K562 (cell line): Measurements from ENCODE around the gene CD2. TPM values are rescaled to one million over a fixed set of nuclear protein-coding genes. Genes with fewer than 3 reads are reported as not detected.

Experiments used
- BRD4 ChIP-seq: fragments of 200-600 bp; sonication (generic); IDR thresholded peaks from 2 replicates; pipeline ENCODE4 v1.6.1; 2017; ENCODE audit warnings: inconsistent platforms
- CBX1 ChIP-seq: sonication (generic); IDR thresholded peaks from 2 replicates; pipeline ENCODE4 v1.6.1; 2016; ENCODE audit warnings: antibody characterized with exemption, low read depth, mild to moderate bottlenecking
- CHAMP1 ChIP-seq: fragments of 450-650 bp; IDR thresholded peaks from 2 replicates; pipeline ENCODE4 v1.6.1; 2016; ENCODE audit warnings: mild to moderate bottlenecking
- CREM ChIP-seq: IDR thresholded peaks from 2 replicates; pipeline ENCODE4 v1.6.1; 2014; ENCODE audit warnings: antibody characterized with exemption, low read depth
- DIDO1 ChIP-seq: fragments of 450-650 bp; IDR thresholded peaks from 2 replicates; pipeline ENCODE4 v1.6.1; 2016; ENCODE audit warnings: low read depth, missing biosample characterization, missing genetic modification characterization
- DMBX1 ChIP-seq: fragments of 250-450 bp; sonication (Bioruptor Pico); IDR thresholded peaks from 2 replicates; pipeline ENCODE4 v1.8.0; 2022; ENCODE audit warnings: inconsistent platforms, mild to moderate bottlenecking, moderate library complexity, borderline replicate concordance
- E4F1 ChIP-seq: fragments of 250-450 bp; sonication (Bioruptor Pico); IDR thresholded peaks from 2 replicates; pipeline ENCODE4 v1.5.0; 2021; ENCODE audit warnings: mild to moderate bottlenecking, borderline replicate concordance
- EHMT2 ChIP-seq: fragments of 450-650 bp; IDR thresholded peaks from 2 replicates; pipeline ENCODE4 v1.6.1; 2018; ENCODE audit warnings: antibody characterized with exemption
- ELF4 ChIP-seq: fragments of 450-650 bp; formaldehyde crosslinking; IDR thresholded peaks from 2 replicates; pipeline ENCODE4 v1.4.0; 2022; ENCODE audit warnings: missing genetic modification characterization
- GABPB2 ChIP-seq: fragments of 250-450 bp; sonication (Bioruptor Pico); conservative IDR thresholded peaks from 2 replicates; pipeline ENCODE4 v1.5.1; 2021; ENCODE audit warnings: mild to moderate bottlenecking
- GTF2A2 ChIP-seq: IDR thresholded peaks from 2 replicates; pipeline ENCODE4 v1.6.1; 2016; ENCODE audit warnings: mild to moderate bottlenecking, missing genetic modification characterization, missing compliant biosample characterization
- HLTF ChIP-seq: fragments of 450-650 bp; IDR thresholded peaks from 2 replicates; pipeline ENCODE4 v1.6.1; 2016
- HNRNPH1 ChIP-seq: fragments of 200-400 bp; formaldehyde crosslinking; optimal IDR thresholded peaks from 2 replicates; pipeline ENCODE3; 2017; ENCODE audit warnings: low read depth, mild to moderate bottlenecking, low read length, moderate library complexity
- JUNB ChIP-seq: fragments of 450-650 bp; formaldehyde crosslinking; conservative IDR thresholded peaks from 2 replicates; pipeline ENCODE4 v1.4.0; 2020; ENCODE audit warnings: mild to moderate bottlenecking
- MBD2 ChIP-seq: sonication (generic); IDR thresholded peaks from 2 replicates; pipeline ENCODE4 v1.6.1; 2016; ENCODE audit warnings: low read depth, borderline replicate concordance
- PHB2 ChIP-seq: fragments of 450-650 bp; IDR thresholded peaks from 2 replicates; pipeline ENCODE4 v1.6.1; 2017; ENCODE audit warnings: low read depth
- PYGO2 ChIP-seq: fragments of 450-650 bp; IDR thresholded peaks from 2 replicates; pipeline ENCODE4 v1.6.1; 2016; ENCODE audit warnings: mild to moderate bottlenecking, missing genetic modification characterization, moderate library complexity, missing compliant biosample characterization
- RFX1 ChIP-seq: fragments of 450-650 bp; IDR thresholded peaks from 2 replicates; pipeline ENCODE4 v1.6.1; 2016; ENCODE audit warnings: mild to moderate bottlenecking, moderate library complexity
- SAP30 ChIP-seq: fragments of 200-600 bp; sonication (generic); IDR thresholded peaks from 2 replicates; pipeline ENCODE4 v1.6.1; 2012; ENCODE audit warnings: borderline replicate concordance, low read depth, mild to moderate bottlenecking, moderate library complexity, low read length, control low read depth, inconsistent platforms; ENCODE audit not compliant: insufficient read depth, poor library complexity, severe bottlenecking
- SP1 ChIP-seq: sonication (generic); formaldehyde crosslinking; IDR thresholded peaks from 2 replicates; pipeline ENCODE4 v1.8.1; 2022; ENCODE audit warnings: mild to moderate bottlenecking, missing genetic modification reagents
- TOE1 ChIP-seq, 2 experiments: fragments of 450-650 bp in 1 of 2; sonication (generic) in 1 of 2; formaldehyde crosslinking in 1 of 2; IDR thresholded peaks; 2 replicates each; pipeline versions ENCODE4 v1.7.1 to v1.8.0; 2016 to 2022; ENCODE audit warnings: borderline replicate concordance in 2 of 2, mild to moderate bottlenecking in 2 of 2, antibody characterized with exemption in 1 of 2, inconsistent platforms in 1 of 2, low read depth in 1 of 2, missing genetic modification reagents in 1 of 2, moderate library complexity in 1 of 2
- ZBTB33 ChIP-seq: sonication (generic); formaldehyde crosslinking; IDR thresholded peaks from 2 replicates; pipeline ENCODE4 v1.8.1; 2023; ENCODE audit warnings: mild to moderate bottlenecking, missing genetic modification reagents
- ZNF165 ChIP-seq: fragments of 250-450 bp; sonication (Bioruptor Pico); IDR thresholded peaks from 2 replicates; pipeline ENCODE4 v1.4.0; 2020; ENCODE audit warnings: borderline replicate concordance
- ZNF551 ChIP-seq: fragments of 250-450 bp; sonication (Bioruptor Pico); IDR thresholded peaks from 2 replicates; pipeline ENCODE4 v1.5.0; 2021; ENCODE audit warnings: mild to moderate bottlenecking, moderate library complexity
- ZNF668 ChIP-seq: fragments of 250-450 bp; sonication (Bioruptor Pico); IDR thresholded peaks from 2 replicates; pipeline ENCODE4 v1.8.0; 2022; ENCODE audit warnings: mild to moderate bottlenecking, inconsistent platforms
- polyA plus RNA-seq, 8 experiments: library from polyadenylated mRNA; depleted of rRNA in 4 of 8; stranded (reverse) in 5 of 8; unstranded in 3 of 8; fragments of >200 nt; fragmentation: Nextera tagmentation in 2 of 8; fragmentation: Illumina TruSeq in 1 of 8; extraction: Ambion mirVana in 2 of 8; extraction: Trizol in 1 of 8; gene quantifications; 2 replicates each; pipeline versions ENCODE4 v1.2.1 to v1.2.3, GENCODE V29; 2011 to 2014; ENCODE audit warnings: inconsistent platforms in 1 of 8, missing spikeins in 1 of 8
- total RNA-seq, 7 experiments: library from RNA; depleted of rRNA in 6 of 7; stranded (reverse); fragments of >200 nt in 6 of 7; fragmentation: Illumina TruSeq in 2 of 7; extraction: Trizol in 2 of 7; gene quantifications; 2 replicates each; pipeline versions ENCODE4 v1.2.1 to v1.2.3, GENCODE V29; 2011 to 2021; ENCODE audit warnings: low replicate concordance in 1 of 7

CD2 gene
- total and polyA plus RNA-seq, 9 of the 15 experiments (the other 6 are each of a cell fraction or from before 2014, with no cell fraction given) = 0.07 to 0.16 TPM; not detected in 7

GRCh38 chr1:116817582-116818064 lies 63.4 kb downstream of the CD2 start (continued):
- TF ChIP-seq RFX1 (no peak; the same call in 1 of the 2 replicates), GABPB2 (CRISPR knock-in tag) (no peak), PHB2 (no peak), MBD2 (no peak), DIDO1 (no peak), SAP30 (no peak), GTF2A2 (tag) (no peak), HLTF (no peak), JUNB (CRISPR knock-in tag) (no peak), ZNF551 (CRISPR knock-in tag) (no peak), E4F1 (no peak), CHAMP1 (peak; percentile 62), ELF4 (CRISPR knock-in tag) (no peak), EHMT2 (no peak), ZNF165 (no peak), CBX1 (no peak), CREM (peak; percentile 21; the same call in 1 of the 2 replicates), TOE1 (IDR thresholded peaks at IDR 0.05; ENCODE audit: borderline replicate concordance) (no peak), TOE1 (CRISPR knock-in tag; IDR thresholded peaks at IDR 0.05; ENCODE audit: borderline replicate concordance, low read depth) (no peak), BRD4 (no peak), HNRNPH1 (no peak), SP1 (CRISPR knock-in tag) (no peak), PYGO2 (tag) (no peak), ZBTB33 (CRISPR knock-in tag) (no peak), DMBX1 (no peak), ZNF668 (CRISPR knock-in tag) (no peak)
